HG03558 (cell line): ENCODE measurements around the gene RTTN.
"Not testable (repeated sequence)": the region's sequence is repeated elsewhere in the genome, so short reads cannot be mapped to it uniquely, and the experiment has no call there.

Experiments
- ATAC-seq: cut with Tn5 transposase; IDR thresholded peaks from one replicate; pipeline ENCODE4 v1.9.1; 2021; ENCODE audit warnings: moderate number of reproducible peaks; ENCODE audit not compliant: unreplicated experiment; ENCODE audit errors: extremely low read depth

Gene RTTN

GRCh38 chr18:69996951-69997798, 208.3 kb downstream of the RTTN start:
- ATAC-seq, result no peak

GRCh38 chr18:69996417-69996816, 209.1 kb downstream of the RTTN start:
- no peak for ATAC-seq

- no peak for ATAC-seq
Observed at GRCh38 chr18:69995774-69996173, 209.7 kb downstream of the RTTN start.

GRCh38 chr18:69992776-69993175, 212.7 kb downstream of the RTTN start:
- no peak for ATAC-seq

- no peak for ATAC-seq
Observed at GRCh38 chr18:69987870-69988269, 217.6 kb downstream of the RTTN start.

- no peak for ATAC-seq
Observed at GRCh38 chr18:69985239-69985638, 220.2 kb downstream of the RTTN start.

- no peak for ATAC-seq
Observed at GRCh38 chr18:69982417-69982816, 223.1 kb downstream of the RTTN start.

- peak; percentile 28 for ATAC-seq
Observed at GRCh38 chr18:69981948-69982347, 223.5 kb downstream of the RTTN start.

GRCh38 chr18:69980982-69981804, 224.3 kb downstream of the RTTN start:
- ATAC-seq, result no peak

- ATAC-seq, result no peak
Observed at GRCh38 chr18:69980509-69980908, 225.0 kb downstream of the RTTN start.

- peak; percentile 57 for ATAC-seq
Observed at GRCh38 chr18:69978732-69979715, 226.5 kb downstream of the RTTN start.

GRCh38 chr18:69975294-69975693, 230.2 kb downstream of the RTTN start:
- ATAC-seq, result not testable (repeated sequence)

- no peak for ATAC-seq
Observed at GRCh38 chr18:69974365-69974764, 231.1 kb downstream of the RTTN start.

- no peak for ATAC-seq
Observed at GRCh38 chr18:69969491-69969890, 236.0 kb downstream of the RTTN start.

GRCh38 chr18:69968039-69968438, 237.4 kb downstream of the RTTN start:
- ATAC-seq, result peak; percentile 96

- no peak for ATAC-seq
Observed at GRCh38 chr18:69963196-69963595, 242.3 kb downstream of the RTTN start.

- no peak for ATAC-seq
Observed at GRCh38 chr18:69961718-69962117, 243.8 kb downstream of the RTTN start.

GRCh38 chr18:69958422-69958821, 247.1 kb downstream of the RTTN start:
- peak; percentile 49 for ATAC-seq

GRCh38 chr18:69957747-69958146, 247.7 kb downstream of the RTTN start:
- ATAC-seq, result no peak
